HK-2 (cell line): Measurements from ENCODE around the gene ICA1.

ENCODE experiments used
- DNase-seq: peaks from one replicate; pipeline ENCODE4 v3.0.0-alpha.2; 2018; ENCODE audit not compliant: unreplicated experiment

The ICA1 gene

GRCh38 chr7:8131694-8132605 lies 130.0 kb downstream of the ICA1 start:
- no peak for DNase-seq

GRCh38 chr7:8130663-8131062 lies 131.3 kb downstream of the ICA1 start:
- DNase-seq = no peak

GRCh38 chr7:8129318-8129659 lies 132.7 kb downstream of the ICA1 start:
- DNase-seq = no peak

GRCh38 chr7:8128449-8129317 lies 133.3 kb downstream of the ICA1 start:
- DNase-seq = no peak

GRCh38 chr7:8126601-8127167 lies 135.3 kb downstream of the ICA1 start:
- DNase-seq = no peak

GRCh38 chr7:8125680-8126444 lies 136.1 kb downstream of the ICA1 start:
- DNase-seq = no peak

- DNase-seq = no peak
Observed at GRCh38 chr7:8121243-8121642, 140.7 kb downstream of the ICA1 start.

- no peak for DNase-seq
Observed at GRCh38 chr7:8120390-8121058, 141.4 kb downstream of the ICA1 start.

GRCh38 chr7:8119262-8119661 lies 142.7 kb downstream of the ICA1 start:
- DNase-seq = no peak

- no peak for DNase-seq
Observed at GRCh38 chr7:8117195-8117594, 144.8 kb downstream of the ICA1 start.

- DNase-seq = no peak
Observed at GRCh38 chr7:8115547-8116402, 146.2 kb downstream of the ICA1 start.

GRCh38 chr7:8114175-8114574 lies 147.8 kb downstream of the ICA1 start:
- DNase-seq = no peak

GRCh38 chr7:8113184-8113583 lies 148.8 kb downstream of the ICA1 start:
- no peak for DNase-seq

GRCh38 chr7:8112685-8113084 lies 149.3 kb downstream of the ICA1 start:
- DNase-seq = no peak

- DNase-seq = no peak
Observed at GRCh38 chr7:8111282-8111960, 150.5 kb downstream of the ICA1 start.

GRCh38 chr7:8109196-8110022 lies 152.6 kb downstream of the ICA1 start:
- peak; percentile 23 for DNase-seq

- no peak for DNase-seq
Observed at GRCh38 chr7:8105449-8106095, 156.4 kb downstream of the ICA1 start.

GRCh38 chr7:8103282-8103681 lies 158.7 kb downstream of the ICA1 start:
- no peak for DNase-seq
